Activated effector memory CD4-positive, alpha-beta T cell treated with anti-CD3 and anti-CD28 coated beads, Interleukin-2, amount 50 U/mL, for 16 hours (primary cell): ENCODE data around the gene OR8J3.
"Not testable (repeated sequence)": the region's sequence is repeated elsewhere in the genome, so short reads cannot be mapped to it uniquely, and the experiment has no call there.

Experiments
- DNase-seq: peaks from one replicate; pipeline ENCODE4 v3.0.0-alpha.2; 2020

OR8J3 gene, protein sequence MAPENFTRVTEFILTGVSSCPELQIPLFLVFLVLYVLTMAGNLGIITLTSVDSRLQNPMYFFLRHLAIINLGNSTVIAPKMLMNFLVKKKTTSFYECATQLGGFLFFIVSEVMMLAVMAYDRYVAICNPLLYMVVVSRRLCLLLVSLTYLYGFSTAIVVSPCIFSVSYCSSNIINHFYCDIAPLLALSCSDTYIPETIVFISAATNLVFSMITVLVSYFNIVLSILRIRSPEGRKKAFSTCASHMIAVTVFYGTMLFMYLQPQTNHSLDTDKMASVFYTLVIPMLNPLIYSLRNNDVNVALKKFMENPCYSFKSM

DNA sequence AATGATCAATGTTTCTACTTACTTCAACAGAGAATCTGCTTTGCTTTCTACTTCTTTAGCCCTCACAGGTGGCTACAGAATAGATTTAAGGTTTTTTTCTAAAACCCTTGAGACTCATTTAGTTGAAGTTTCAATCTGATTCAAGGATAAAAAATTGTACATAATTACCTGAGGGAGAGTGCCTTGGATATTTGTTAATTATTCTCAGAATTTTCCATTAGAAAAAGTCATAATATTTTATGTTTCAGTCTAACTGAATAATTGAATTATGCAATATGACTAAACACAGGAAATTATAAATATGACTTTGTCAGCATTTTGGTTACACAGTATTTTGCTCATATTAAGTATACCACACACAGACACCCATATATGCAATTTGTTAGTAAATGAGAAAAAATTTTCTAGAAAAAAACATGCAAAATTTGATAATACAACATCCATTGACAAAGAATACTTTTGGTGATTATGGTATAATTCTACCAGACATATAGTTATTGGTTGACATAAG, at the start of gene OR8J3:
Gene OR8J3, minus strand, starts transcription at position 51 of the 511 bp plus-strand sequence. CDS start 2,483 bp downstream, outside the sequence.
- DNase-seq = no peak

DNA sequence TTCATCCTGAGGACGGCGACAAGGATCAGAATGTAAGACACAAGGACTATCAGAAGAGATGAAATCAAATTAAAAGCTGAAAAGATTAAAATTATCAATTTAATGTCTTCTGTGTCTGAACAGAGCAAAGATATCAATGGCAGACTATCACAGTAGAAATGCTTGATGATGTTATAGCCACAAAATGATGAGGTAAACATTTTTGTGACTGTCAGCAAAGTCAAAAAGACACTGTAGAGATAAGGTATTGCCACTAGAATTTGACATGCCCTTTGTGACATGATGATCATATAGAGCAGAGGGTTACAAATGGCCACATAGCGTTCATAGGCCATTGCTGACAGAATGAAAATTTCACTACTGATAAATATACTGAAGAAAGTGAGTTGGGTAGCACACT, 48.6 kb upstream of the OR8J3 start:
- no peak for DNase-seq

DNA sequence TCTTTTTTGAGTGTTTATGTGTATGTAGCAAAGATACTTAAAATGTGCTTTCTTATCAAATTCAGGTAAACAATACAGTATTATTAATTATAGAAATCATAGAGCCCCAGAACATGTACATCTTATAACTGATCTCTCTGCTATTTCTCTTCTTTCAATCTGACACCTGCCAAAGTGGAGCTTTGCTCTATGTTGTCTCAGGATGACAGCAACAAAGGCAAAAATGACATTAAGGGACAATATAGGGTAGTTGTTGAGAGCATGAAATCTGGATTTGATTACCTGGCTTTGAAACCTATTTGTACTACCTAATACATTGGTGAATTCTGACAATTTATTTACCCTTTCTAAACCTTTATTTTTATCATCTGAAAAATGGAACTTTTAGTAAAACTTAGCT, 43.5 kb upstream of the OR8J3 start:
- DNase-seq = no peak

DNA sequence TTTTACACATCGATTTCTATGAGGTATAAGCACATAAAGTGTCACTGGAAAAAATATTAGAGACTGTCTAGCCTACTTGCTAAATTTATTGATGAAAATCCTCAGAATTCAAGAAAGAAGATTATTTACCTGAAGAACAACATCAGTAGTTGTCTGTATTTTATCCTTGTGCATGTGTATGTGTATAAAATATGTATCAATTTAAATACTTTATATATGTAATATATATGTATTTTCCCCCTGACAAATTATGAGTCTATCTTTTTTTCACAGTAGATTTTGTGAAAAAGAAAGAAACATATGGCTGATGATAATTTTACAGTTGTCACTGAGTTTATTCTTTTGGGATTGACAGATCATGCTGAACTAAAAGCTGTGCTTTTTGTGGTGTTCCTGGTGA, 36.3 kb upstream of the OR8J3 start, which contains the start of gene OR5J2:
Gene OR5J2, plus strand, starts transcription at position 301 of the 400 bp plus-strand sequence. Its CDS starts 0 bp downstream, at position 301.
- DNase-seq = no peak

DNA sequence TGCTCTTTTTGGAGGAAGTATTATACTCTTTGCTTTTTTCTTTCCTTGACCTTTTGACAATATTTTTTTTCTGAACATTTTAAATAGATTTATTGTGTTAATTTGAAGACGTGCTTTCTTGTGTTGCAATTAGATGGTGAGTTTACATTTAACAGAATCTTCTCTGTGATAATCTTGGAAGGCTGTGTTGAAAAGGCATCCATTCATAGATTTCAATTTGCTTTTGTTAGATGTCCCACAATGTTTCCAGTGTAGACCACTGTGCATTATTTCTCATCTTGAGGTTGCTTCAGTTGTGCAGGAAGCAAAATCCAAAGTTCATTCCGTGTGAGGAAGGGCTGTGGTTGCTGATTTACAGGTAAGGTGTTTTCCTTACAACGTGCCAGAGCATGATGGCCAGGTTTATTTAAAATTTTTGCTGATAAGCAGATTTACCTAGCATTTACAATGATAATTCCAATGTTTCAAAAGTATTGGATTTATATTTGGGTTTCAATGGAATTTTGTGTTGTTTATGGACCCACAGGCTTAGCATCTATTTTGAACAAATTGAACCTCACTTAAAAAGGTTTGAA, 32.3 kb upstream of the OR8J3 start:
- no peak for DNase-seq

DNA sequence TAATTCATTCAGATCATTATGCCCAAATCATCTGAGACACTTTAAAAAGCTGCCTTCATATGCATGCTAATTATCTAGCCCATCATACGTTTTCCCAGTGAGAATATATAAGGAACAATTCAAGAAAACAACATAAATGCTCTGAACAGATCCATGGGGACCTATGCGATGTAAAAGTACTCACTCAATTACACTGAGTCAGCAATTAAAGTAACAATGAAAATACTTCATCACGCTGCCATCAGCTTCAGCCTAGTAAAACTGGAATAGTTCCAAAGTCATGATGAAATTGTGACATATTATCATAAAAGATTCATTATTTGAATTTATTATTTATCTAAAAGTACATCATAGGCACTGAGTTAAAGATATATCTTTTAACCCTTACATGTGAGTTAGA, 23.8 kb upstream of the OR8J3 start:
- no peak for DNase-seq

DNA sequence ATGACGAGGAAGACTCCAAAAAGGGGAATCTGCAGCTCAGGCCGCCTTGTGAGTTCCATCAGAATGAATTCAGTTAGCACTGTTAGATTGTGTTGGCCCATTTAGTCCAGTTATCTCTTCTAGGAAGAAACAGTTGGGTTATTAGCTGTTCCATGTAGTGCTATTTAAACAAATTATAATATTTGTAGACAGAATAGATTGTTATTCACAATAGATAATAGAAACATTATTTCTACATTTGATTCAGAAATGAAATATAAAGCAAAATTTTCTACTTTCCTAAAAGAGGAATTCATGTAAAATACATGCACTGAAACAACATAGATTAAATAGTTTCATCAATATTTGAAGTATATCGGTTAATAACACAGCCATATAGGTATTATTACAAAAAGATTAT, 20.2 kb upstream of the OR8J3 start, which contains the start of gene OR8K5:
Gene OR8K5, minus strand, starts transcription at position 101 of the 400 bp plus-strand sequence. Its CDS starts 0 bp downstream, at position 101.
- DNase-seq = no peak

DNA sequence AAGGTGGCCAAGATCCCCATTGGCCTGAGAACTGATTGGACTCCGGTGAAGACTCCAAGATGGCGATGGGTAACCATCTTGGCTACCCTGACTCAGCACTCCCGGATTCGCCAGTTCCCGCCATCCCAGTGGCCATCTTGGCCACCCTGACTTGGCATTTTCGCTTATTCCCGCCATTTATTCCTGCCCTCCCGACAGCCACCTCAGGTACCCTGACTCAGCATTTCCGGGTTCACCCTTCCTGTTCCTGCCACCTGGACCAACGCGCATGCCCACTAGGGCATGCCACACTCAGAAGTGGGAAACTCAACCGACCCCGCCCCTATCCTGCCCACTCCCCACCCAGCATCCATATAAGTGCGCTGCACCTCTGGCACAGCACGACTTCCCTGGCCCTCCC, 12.3 kb upstream of the OR8J3 start:
- no peak for DNase-seq

DNA sequence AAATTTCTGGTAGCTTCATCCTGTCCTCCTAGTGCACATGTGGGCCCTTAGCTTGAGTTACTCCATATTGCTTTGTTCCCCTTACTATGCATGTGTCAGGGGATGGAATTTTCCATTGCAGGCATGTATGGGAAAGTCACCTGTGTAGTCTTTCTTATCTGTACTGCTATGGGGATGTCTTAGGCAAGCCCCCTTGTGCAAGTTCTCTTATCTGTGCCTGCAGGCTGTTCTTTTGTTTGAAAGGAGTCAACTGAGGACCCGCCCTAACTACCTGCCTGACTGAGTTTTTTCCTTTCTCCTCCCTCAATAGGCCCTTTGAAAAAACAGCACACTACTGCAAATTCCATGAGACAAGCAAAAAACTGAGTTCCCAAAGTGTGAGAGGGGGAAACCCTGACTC, 11.4 kb upstream of the OR8J3 start:
- no peak for DNase-seq

DNA sequence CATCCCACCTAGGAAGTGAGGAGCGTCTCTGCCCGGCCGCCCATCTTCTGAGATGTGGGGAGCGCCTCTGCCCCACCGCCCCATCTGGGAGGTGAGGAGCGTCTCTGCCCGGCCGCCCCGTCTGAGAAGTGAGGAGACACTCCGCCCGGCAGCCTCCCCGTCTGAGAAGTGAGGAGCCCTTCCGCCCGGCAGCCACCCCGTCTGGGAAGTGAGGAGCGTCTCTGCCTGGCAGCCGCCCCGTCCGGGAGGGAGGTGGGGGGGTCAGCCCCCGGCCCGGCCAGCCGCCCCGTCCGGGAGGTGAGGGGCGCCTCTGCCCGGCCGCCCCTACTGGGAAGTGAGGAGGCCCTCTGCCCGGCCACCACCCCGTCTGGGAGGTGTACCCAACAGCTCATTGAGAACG, 3.7 kb upstream of the OR8J3 start:
- not testable (repeated sequence) for DNase-seq

DNA sequence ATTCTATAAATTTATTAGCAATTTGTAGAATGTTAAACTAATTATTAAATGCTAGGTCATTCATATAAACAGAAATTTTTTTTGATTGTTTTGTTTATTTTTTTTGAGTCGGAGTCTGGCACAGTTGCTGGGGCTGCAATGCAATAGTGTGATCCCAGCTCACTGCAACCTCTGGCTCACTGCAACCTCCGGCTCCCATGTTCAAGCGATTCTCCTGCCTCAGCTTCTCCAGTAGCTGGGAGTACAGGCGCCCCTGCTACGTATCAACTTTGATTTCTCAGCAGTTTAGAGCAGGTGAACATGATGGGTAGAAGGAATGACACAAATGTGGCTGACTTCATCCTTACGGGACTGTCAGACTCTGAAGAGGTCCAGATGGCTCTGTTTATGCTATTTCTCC, 17.9 kb downstream of the OR8J3 start, which contains the start of gene OR8H3:
Gene OR8H3, plus strand, starts transcription at position 301 of the 400 bp plus-strand sequence. Its CDS starts 0 bp downstream, at position 301.
- no peak for DNase-seq

DNA sequence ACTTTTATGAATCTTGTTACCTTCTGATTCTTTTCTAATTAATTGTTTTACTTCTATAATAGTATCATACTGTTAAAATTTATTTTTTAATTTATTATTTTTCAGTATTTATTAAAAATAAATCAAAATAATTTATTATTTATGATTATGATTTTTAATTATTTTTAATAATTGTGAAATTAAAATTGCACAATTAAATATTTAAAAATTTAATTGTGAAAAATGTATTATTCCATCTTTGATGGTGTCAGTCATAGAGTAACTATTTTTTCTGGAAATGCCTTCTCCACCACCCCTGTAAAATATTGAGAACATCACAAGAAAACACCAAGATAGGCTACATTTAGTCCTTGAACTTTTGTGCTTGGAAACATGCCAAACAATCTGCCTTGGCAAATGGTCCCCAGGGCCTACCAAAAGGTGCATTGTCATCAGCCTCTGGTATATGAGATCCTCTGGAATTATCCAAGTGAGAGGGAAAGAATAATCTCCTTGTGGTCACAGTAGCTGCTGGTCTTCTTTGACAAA, 36.7 kb downstream of the OR8J3 start, which contains the start of gene OR8H2:
Gene OR8H2, plus strand, starts transcription at position 478 of the 528 bp plus-strand sequence. CDS start 1,356 bp downstream, outside the sequence.
- no peak for DNase-seq

DNA sequence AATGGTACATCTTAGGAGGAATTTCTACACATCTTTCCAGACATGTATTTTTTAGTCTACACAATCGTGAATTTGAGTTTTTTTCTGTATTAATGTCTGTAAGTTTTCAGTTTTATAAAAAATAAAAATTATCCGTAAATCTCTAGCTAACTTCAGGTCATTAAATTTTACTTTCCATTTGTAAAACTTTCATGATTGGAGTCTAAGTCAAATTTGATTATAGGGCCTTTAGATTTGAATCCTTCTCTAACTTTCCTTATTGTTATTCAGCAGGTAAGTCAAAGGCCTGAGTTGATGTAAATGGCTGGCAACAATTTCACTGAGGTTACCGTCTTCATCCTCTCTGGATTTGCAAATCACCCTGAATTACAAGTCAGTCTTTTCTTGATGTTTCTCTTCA, 47.0 kb downstream of the OR8J3 start, which contains the start of gene OR8I2:
Gene OR8I2, plus strand, starts transcription at position 301 of the 400 bp plus-strand sequence. Its CDS starts 0 bp downstream, at position 301.
- no peak for DNase-seq

DNA sequence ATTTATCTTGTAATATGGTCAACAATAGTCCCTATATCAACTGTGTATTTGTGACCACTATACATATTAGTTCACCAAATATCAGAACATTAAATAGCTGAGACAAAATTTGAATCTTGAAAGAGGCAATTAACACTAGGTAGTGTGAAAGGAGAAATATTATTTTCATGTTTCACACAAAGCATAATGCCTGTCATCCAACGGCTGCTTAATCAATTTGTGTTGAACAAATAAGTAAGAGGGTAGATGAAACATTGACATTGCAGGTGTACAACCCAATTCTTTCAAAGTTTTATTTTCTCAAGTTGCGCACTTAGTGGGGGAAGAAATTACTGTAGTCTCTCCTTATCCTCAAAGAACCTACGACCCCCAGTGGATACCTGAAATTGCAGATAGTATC, 50.3 kb downstream of the OR8J3 start:
- no peak for DNase-seq
